Measurements from ENCODE around the gene ST6GALNAC3.

Gene ST6GALNAC3

DNA sequence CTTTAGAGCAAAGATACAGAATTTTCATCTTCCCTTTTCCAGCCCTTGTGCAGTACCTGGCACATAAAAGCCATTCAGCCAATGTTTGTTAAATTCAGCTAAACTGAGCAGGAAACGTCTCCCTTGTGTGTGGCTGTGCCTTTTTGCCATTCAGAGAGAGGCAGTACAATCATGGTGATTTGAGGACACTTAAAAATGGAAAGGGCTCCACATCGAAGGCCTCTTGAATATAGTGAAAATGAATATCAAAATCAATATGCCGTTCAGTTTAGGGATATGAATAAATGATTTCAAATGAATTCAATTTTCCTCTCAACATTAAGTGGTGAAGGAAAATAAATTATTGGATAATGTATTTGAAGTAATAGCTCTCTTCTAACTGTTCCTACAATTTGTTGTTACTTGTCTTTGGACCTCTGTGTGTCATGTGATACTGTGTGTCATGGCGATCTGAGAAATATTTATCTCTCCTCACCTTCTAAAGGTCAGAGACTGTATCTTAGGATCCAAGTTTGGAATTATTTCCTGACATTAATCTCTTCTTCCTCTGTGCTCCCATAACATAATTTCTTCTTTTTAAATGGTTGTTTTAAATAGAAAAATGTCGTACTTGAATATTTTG lies 437.1 kb downstream of the ST6GALNAC3 start:
- no peaks in the 10 kb centered on the region for H3K36me3 ChIP-seq (replicated peaks; ENCODE audit: low read depth, low read length)
- no peak overlapping the region for H3K4me2 ChIP-seq (ENCODE audit: low read length)
- H3K27ac ChIP-seq (ENCODE audit: low read length) = no peak overlapping the region
- no peaks in the 10 kb centered on the region for H3K27me3 ChIP-seq (ENCODE audit: low read depth, low read length)
- H4K20me1 ChIP-seq (ENCODE audit: insufficient read depth, low read length) = no peaks in the 10 kb centered on the region
- H3K79me2 ChIP-seq (ENCODE audit: low read length) = no peaks in the 10 kb centered on the region
- no peak overlapping the region for H3K4me3 ChIP-seq (ENCODE audit: low read length)
- no peaks in the 10 kb centered on the region for H3K9me3 ChIP-seq (ENCODE audit: insufficient read depth, low read length)
- TF ChIP-seq, protein P1, sequence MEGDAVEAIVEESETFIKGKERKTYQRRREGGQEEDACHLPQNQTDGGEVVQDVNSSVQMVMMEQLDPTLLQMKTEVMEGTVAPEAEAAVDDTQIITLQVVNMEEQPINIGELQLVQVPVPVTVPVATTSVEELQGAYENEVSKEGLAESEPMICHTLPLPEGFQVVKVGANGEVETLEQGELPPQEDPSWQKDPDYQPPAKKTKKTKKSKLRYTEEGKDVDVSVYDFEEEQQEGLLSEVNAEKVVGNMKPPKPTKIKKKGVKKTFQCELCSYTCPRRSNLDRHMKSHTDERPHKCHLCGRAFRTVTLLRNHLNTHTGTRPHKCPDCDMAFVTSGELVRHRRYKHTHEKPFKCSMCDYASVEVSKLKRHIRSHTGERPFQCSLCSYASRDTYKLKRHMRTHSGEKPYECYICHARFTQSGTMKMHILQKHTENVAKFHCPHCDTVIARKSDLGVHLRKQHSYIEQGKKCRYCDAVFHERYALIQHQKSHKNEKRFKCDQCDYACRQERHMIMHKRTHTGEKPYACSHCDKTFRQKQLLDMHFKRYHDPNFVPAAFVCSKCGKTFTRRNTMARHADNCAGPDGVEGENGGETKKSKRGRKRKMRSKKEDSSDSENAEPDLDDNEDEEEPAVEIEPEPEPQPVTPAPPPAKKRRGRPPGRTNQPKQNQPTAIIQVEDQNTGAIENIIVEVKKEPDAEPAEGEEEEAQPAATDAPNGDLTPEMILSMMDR (IDR thresholded peaks at IDR 0.05; ENCODE audit: low read depth, low read length) = no peak
- no peak for TF ChIP-seq EZH2phosphoT487 (IDR thresholded peaks at IDR 0.05; ENCODE audit: low read depth)
- peaks cover 13% of the 10 kb centered on the region for H3K4me1 ChIP-seq (ENCODE audit: low read length)
- no peak overlapping the region for H2AFZ ChIP-seq (ENCODE audit: low read depth, low read length)
- no peak overlapping the region for H3K9ac ChIP-seq (ENCODE audit: low read length)

DNA sequence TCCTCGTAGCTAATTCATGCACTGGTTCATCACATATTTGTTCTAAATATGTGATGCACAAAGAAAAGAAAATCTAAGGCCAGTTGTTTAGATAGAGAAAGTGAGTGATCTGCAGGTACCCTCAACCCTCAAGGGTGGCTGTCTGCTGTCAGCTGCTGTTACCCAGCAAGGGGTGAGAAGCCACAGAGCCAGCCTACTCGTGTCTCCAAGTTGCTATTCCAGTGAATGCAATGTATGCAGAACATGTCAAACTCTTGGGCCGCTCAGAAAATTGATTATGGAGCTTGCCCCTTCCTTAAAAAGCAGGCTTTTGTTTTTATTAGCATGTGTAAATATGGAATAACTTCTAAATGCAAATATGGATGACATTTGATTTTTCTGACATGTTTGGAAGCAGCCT lies 456.4 kb downstream of the ST6GALNAC3 start:
- Histone ChIP-seq H3K4me2 (ENCODE audit: low read length) (no peak overlapping the region), H3K27me3 (ENCODE audit: low read depth, low read length) (no peaks in the 10 kb centered on the region), H4K20me1 (ENCODE audit: insufficient read depth, low read length) (no peaks in the 10 kb centered on the region), H3K79me2 (ENCODE audit: low read length) (no peaks in the 10 kb centered on the region), H2AFZ (ENCODE audit: low read depth, low read length) (no peak overlapping the region), H3K27ac (ENCODE audit: low read length) (no peak overlapping the region), H3K4me1 (ENCODE audit: low read length) (no peaks in the 10 kb centered on the region), H3K36me3 (replicated peaks; ENCODE audit: low read depth, low read length) (no peaks in the 10 kb centered on the region), H3K4me3 (ENCODE audit: low read length) (no peak overlapping the region), H3K9ac (ENCODE audit: low read length) (no peak overlapping the region), H3K9me3 (ENCODE audit: insufficient read depth, low read length) (no peaks in the 10 kb centered on the region)
- TF ChIP-seq, protein P1 (IDR thresholded peaks at IDR 0.05; ENCODE audit: low read depth, low read length) = no peak
- TF ChIP-seq EZH2phosphoT487 (IDR thresholded peaks at IDR 0.05; ENCODE audit: low read depth) = no peak

DNA sequence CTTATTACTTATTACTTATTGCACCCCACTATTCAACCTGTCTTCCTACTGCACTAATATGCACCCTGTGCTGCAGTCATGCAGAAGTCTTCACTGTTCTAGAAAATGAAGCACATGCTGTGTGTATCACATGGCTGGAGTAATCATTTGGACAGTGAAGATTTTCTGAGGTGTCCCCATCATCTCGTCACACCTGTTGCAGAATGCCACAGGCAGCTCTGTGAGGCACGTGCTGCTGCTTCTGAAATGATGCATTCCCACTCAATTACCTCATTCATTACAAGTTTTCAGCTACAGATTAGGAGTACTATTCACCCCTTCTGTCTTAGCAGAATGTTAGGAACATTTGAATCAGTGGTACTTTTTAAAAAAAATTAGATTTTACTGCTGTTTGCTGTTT lies 467.1 kb downstream of the ST6GALNAC3 start:
- no peak overlapping the region for H3K4me3 ChIP-seq (ENCODE audit: low read length)
- H3K27me3 ChIP-seq (ENCODE audit: low read depth, low read length) = no peaks in the 10 kb centered on the region
- H3K27ac ChIP-seq (ENCODE audit: low read length) = no peak overlapping the region
- H3K9ac ChIP-seq (ENCODE audit: low read length) = no peak overlapping the region
- no peaks in the 10 kb centered on the region for H3K36me3 ChIP-seq (replicated peaks; ENCODE audit: low read depth, low read length)
- no peaks in the 10 kb centered on the region for H4K20me1 ChIP-seq (ENCODE audit: insufficient read depth, low read length)
- no peaks in the 10 kb centered on the region for H3K79me2 ChIP-seq (ENCODE audit: low read length)
- no peak overlapping the region for H3K4me2 ChIP-seq (ENCODE audit: low read length)
- TF ChIP-seq, protein P1 (IDR thresholded peaks at IDR 0.05; ENCODE audit: low read depth, low read length) = no peak
- TF ChIP-seq EZH2phosphoT487 (IDR thresholded peaks at IDR 0.05; ENCODE audit: low read depth) = no peak
- H3K4me1 ChIP-seq (ENCODE audit: low read length) = no peaks in the 10 kb centered on the region
- no peak overlapping the region for H2AFZ ChIP-seq (ENCODE audit: low read depth, low read length)
- no peaks in the 10 kb centered on the region for H3K9me3 ChIP-seq (ENCODE audit: insufficient read depth, low read length)

DNA sequence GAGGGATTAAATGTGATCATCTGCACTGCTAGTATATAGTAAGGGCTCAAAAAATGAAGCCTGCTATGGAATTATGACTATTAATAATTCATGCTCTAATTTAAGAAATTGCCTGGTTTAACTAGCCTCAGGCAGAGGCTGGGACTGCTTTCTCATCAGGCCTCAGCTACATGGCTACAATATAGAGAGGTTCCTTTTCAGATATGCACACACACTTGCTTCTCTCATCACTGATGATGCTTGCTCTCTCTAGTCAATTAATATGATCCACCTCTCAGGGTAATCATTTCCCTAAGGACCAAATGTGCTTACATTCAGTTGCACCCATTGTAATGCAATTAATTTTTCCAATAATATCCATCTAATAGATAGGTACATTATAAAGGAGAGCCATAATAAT lies 467.8 kb downstream of the ST6GALNAC3 start:
- Histone ChIP-seq H2AFZ (ENCODE audit: low read depth, low read length) (no peak overlapping the region), H3K36me3 (replicated peaks; ENCODE audit: low read depth, low read length) (no peaks in the 10 kb centered on the region), H3K9ac (ENCODE audit: low read length) (no peak overlapping the region), H3K9me3 (ENCODE audit: insufficient read depth, low read length) (no peaks in the 10 kb centered on the region), H3K4me2 (ENCODE audit: low read length) (no peak overlapping the region), H3K79me2 (ENCODE audit: low read length) (no peaks in the 10 kb centered on the region), H3K4me3 (ENCODE audit: low read length) (no peak overlapping the region), H3K27ac (ENCODE audit: low read length) (no peak overlapping the region), H3K4me1 (ENCODE audit: low read length) (no peaks in the 10 kb centered on the region), H4K20me1 (ENCODE audit: insufficient read depth, low read length) (no peaks in the 10 kb centered on the region), H3K27me3 (ENCODE audit: low read depth, low read length) (no peaks in the 10 kb centered on the region)
- TF ChIP-seq EZH2phosphoT487 (IDR thresholded peaks at IDR 0.05; ENCODE audit: low read depth) = no peak
- TF ChIP-seq, protein P1 (IDR thresholded peaks at IDR 0.05; ENCODE audit: low read depth, low read length) = no peak
